K562 (cell line): ENCODE results near the gene APOC4. TPM values are rescaled to one million over a fixed set of nuclear protein-coding genes. Genes with fewer than 3 reads are reported as not detected.

Experiments
- CREB3 ChIP-seq: fragments of 450-650 bp; conservative IDR thresholded peaks from 2 replicates; pipeline ENCODE4 v1.6.1; 2016; ENCODE audit warnings: missing genetic modification characterization, low read depth, mild to moderate bottlenecking, missing compliant biosample characterization, moderate library complexity
- FOXO4 ChIP-seq: fragments of 450-650 bp; formaldehyde crosslinking; IDR thresholded peaks from 2 replicates; pipeline ENCODE4 v1.4.0; 2020; ENCODE audit warnings: mild to moderate bottlenecking, moderate library complexity
- MGA ChIP-seq: fragments of 450-650 bp; IDR thresholded peaks from 2 replicates; pipeline ENCODE4 v1.6.1; 2016; ENCODE audit warnings: mild to moderate bottlenecking, moderate library complexity
- NR2C2 ChIP-seq, 2 experiments: fragments of 200-800 bp in 1 of 2; sonication (Bioruptor generic) in 1 of 2; sonication (generic) in 1 of 2; formaldehyde crosslinking in 1 of 2; IDR thresholded peaks; 2 replicates each; pipeline versions ENCODE4 v1.6.1 to v1.8.0; 2016 to 2022; ENCODE audit warnings: mild to moderate bottlenecking in 1 of 2, missing compliant biosample characterization in 1 of 2, missing genetic modification characterization in 1 of 2, missing genetic modification reagents in 1 of 2
- SIN3A ChIP-seq, 2 experiments: fragments of 150-350 bp in 1 of 2; IDR thresholded peaks; 2 replicates each; pipeline ENCODE4 v1.6.1; 2011 to 2016; ENCODE audit warnings: borderline replicate concordance in 2 of 2, low read depth in 2 of 2, low read length in 2 of 2, mild to moderate bottlenecking in 2 of 2, moderate library complexity in 2 of 2; ENCODE audit not compliant: control insufficient read depth in 1 of 2
- TFAP4 ChIP-seq: sonication (generic); formaldehyde crosslinking; IDR thresholded peaks from 2 replicates; pipeline ENCODE4 v1.8.0; 2022; ENCODE audit warnings: missing genetic modification reagents, mild to moderate bottlenecking, moderate library complexity, borderline replicate concordance
- ZNF584 ChIP-seq: fragments of 200-800 bp; sonication (Bioruptor generic); IDR thresholded peaks from 2 replicates; pipeline ENCODE4 v1.6.1; 2016; ENCODE audit warnings: low read depth, mild to moderate bottlenecking, missing genetic modification characterization, missing compliant biosample characterization
- ZNF589 ChIP-seq: fragments of 200-800 bp; sonication (Bioruptor generic); IDR thresholded peaks from 2 replicates; pipeline ENCODE4 v1.6.1; 2016; ENCODE audit warnings: low read depth, missing genetic modification characterization, missing compliant biosample characterization
- ZNF668 ChIP-seq: fragments of 250-450 bp; sonication (Bioruptor Pico); IDR thresholded peaks from 2 replicates; pipeline ENCODE4 v1.8.0; 2022; ENCODE audit warnings: mild to moderate bottlenecking, inconsistent platforms
- polyA plus RNA-seq, 8 experiments: library from polyadenylated mRNA; depleted of rRNA in 4 of 8; stranded (reverse) in 5 of 8; unstranded in 3 of 8; fragments of >200 nt; fragmentation: Nextera tagmentation in 2 of 8; fragmentation: Illumina TruSeq in 1 of 8; extraction: Ambion mirVana in 2 of 8; extraction: Trizol in 1 of 8; gene quantifications; 2 replicates each; pipeline versions ENCODE4 v1.2.1 to v1.2.3, GENCODE V29; 2011 to 2014; ENCODE audit warnings: inconsistent platforms in 1 of 8, missing spikeins in 1 of 8
- total RNA-seq, 7 experiments: library from RNA; depleted of rRNA in 6 of 7; stranded (reverse); fragments of >200 nt in 6 of 7; fragmentation: Illumina TruSeq in 2 of 7; extraction: Trizol in 2 of 7; gene quantifications; 2 replicates each; pipeline versions ENCODE4 v1.2.1 to v1.2.3, GENCODE V29; 2011 to 2021; ENCODE audit warnings: low replicate concordance in 1 of 7

The APOC4 gene
- total and polyA plus RNA-seq, 9 of the 15 experiments (the other 6 are each of a cell fraction or from before 2014, with no cell fraction given), result 0.46 TPM; not detected in 8

GRCh38 chr19:44943801-44944249 is 1.8 kb downstream of the APOC4 start (continued):
- TF ChIP-seq MGA, result peak; percentile 98
- TF ChIP-seq ZNF589 (CRISPR knock-in tag), result peak; percentile 40; the same call in 1 of the 2 replicates
- no peak for TF ChIP-seq NR2C2 (CRISPR knock-in tag; IDR thresholded peaks at IDR 0.05)
- TF ChIP-seq NR2C2 (tag; IDR thresholded peaks at IDR 0.05), result peak; percentile 68
- 0 out of 4 replicates have a peak, but pooled peaks of 1 of the 2 experiments have one; percentile 35 for TF ChIP-seq SIN3A (IDR thresholded peaks at IDR 0.05; ENCODE audit: borderline replicate concordance in 2 of 2, control insufficient read depth in 1 of 2, low read depth in 2 of 2, low read length in 2 of 2)
- TF ChIP-seq ZNF584 (CRISPR knock-in tag), result 0 out of 2 replicates have a peak, but pooled peaks have one; percentile 70
- TF ChIP-seq ZNF668 (CRISPR knock-in tag), result peak; percentile 69; the same call in 1 of the 2 replicates
- TF ChIP-seq TFAP4 (CRISPR knock-in tag), result peak; percentile 82
- TF ChIP-seq CREB3, result peak; percentile 60; the same call in 1 of the 2 replicates
- no peak for TF ChIP-seq FOXO4 (CRISPR knock-in tag)
